T-helper 17 cell (primary cell): ENCODE data around the gene ANO4. TPM values are rescaled to one million over a fixed set of nuclear protein-coding genes. Genes with fewer than 3 reads are reported as not detected.

Source experiments
- ATAC-seq: fragments of 150-1000 bp; cut with Tn5 transposase; 2 replicates; pipeline ENCODE4 v1.10.0; 2021; ENCODE audit warnings: mild to moderate bottlenecking, moderate library complexity
- DNase-seq, 3 donors: peaks; one replicate each; pipeline versions ENCODE4 v3.0.0 to v3.0.0-alpha.2; 2020 to 2021
- H3K9me3 ChIP-seq: one replicate; pipeline ENCODE4 v1.7.0; 2013; ENCODE audit warnings: low read length, mild to moderate bottlenecking; ENCODE audit not compliant: control insufficient read depth, poor library complexity, severe bottlenecking
- H3K27ac Mint-ChIP-seq: one replicate; pipeline ENCODE4 v1.8.0; 2022; ENCODE audit warnings: mild to moderate bottlenecking, moderate library complexity, mixed read lengths
- H3K27me3 Mint-ChIP-seq: one replicate; pipeline ENCODE4 v1.8.0; 2022; ENCODE audit warnings: mixed read lengths
- H3K36me3 Mint-ChIP-seq: one replicate; pipeline ENCODE4 v1.8.0; 2022; ENCODE audit warnings: low read depth, mixed read lengths
- H3K4me1 Mint-ChIP-seq: one replicate; pipeline ENCODE4 v1.8.0; 2022; ENCODE audit warnings: mild to moderate bottlenecking, mixed read lengths
- H3K4me3 Mint-ChIP-seq: one replicate; pipeline ENCODE4 v1.8.0; 2022; ENCODE audit warnings: mild to moderate bottlenecking, moderate library complexity, mixed read lengths
- total RNA-seq, 4 donors: library from RNA in 2 of 4; stranded (reverse) in 2 of 4; gene quantifications; one replicate each; pipeline ENCODE4 v1.2.3 and lab custom pipeline; 2022 to 2026

ANO4 gene
- total RNA-seq, 2 donors from 2014 or later = not detected

DNA sequence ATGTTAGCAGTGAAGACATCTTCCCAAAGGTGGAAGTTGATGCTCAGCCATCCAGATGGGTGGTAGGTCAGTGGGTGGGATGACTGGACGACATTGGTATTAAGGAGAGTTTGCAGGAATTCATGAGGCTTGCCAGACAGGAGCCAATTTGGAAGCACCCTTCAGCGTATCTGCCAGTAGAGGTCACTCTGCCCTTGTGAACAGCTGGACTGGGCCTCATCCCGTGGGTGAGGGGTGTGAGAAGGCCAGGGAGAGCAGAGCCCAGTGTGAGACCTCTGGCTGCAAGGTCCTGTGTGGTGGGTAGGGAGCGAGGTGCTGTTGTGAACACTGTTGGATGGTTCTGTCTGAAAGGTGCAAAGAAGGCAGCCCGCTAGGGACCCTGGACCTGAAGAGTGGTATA, 377.7 kb downstream of the ANO4 start:
- H3K27ac Mint-ChIP-seq = no peak overlapping the region
- DNase-seq (no peak), ATAC-seq (no peak)
- no peak overlapping the region for H3K4me3 Mint-ChIP-seq
- H3K36me3 Mint-ChIP-seq = no peaks in the 10 kb centered on the region
- no peaks in the 10 kb centered on the region for H3K27me3 Mint-ChIP-seq
- no peaks in the 10 kb centered on the region for H3K9me3 ChIP-seq
- H3K4me1 Mint-ChIP-seq = no peaks in the 10 kb centered on the region

DNA sequence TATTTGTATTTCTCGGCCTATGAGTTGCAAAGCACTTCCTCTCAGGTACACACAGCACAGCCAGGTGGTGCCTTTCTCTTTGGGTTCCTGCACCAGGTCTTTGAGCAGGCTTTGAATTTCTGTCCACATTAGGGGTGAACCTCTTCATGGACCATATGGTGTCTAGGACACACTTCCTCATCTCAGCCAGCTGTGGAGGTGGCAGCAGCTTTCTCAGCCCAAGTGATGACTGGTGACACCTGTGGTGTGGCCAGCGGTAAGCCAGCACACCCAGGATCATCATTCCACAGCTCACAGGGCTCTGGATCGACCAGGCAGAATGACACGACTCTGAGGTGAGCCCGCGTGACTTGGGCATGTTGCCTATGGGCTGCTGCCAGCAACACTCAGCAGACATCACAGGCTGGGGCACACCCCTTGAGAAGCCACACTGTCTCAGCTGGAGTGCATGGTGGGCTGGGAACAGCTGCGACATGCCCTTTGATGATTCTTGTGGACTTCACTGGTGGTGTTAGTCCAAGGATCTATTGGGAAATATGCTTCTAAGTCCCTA, 378.7 kb downstream of the ANO4 start:
- ATAC-seq = no peak
- DNase-seq = no peak
- H3K4me3 Mint-ChIP-seq = no peak overlapping the region

DNA sequence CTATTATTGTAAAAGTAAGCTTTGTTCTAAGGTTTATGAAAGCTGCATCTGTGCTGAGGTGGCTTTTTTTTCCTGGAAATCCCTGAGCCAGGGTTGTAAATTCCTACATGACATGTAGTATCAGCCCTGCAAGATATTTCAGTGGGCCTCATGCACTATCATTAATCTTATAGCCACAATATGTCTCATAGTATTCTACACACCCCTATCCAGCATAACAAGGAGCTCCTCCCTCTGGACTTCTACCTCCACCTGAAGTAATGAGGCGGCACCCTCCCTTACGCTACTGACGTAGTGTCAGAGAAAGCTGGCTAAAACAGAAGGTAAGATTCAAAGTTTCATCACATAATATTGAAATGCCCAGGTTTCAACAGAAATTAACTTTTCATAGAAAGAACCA, 380.0 kb downstream of the ANO4 start:
- H3K27ac Mint-ChIP-seq = no peak overlapping the region
- H3K36me3 Mint-ChIP-seq = no peaks in the 10 kb centered on the region
- DNase-seq = no peak
- H3K9me3 ChIP-seq = no peaks in the 10 kb centered on the region
- H3K4me1 Mint-ChIP-seq = no peaks in the 10 kb centered on the region
- peaks cover 5% of the 10 kb centered on the region for H3K27me3 Mint-ChIP-seq
- no peak for ATAC-seq
- H3K4me3 Mint-ChIP-seq = no peak overlapping the region

More for the DNA sequence above, 378.7 kb downstream of the ANO4 start:
- H3K4me1 Mint-ChIP-seq = no peaks in the 10 kb centered on the region
- no peaks in the 10 kb centered on the region for H3K36me3 Mint-ChIP-seq
- H3K27ac Mint-ChIP-seq = no peak overlapping the region
- no peaks in the 10 kb centered on the region for H3K9me3 ChIP-seq
- H3K27me3 Mint-ChIP-seq = no peaks in the 10 kb centered on the region

Other genes with a start within 250 kb of the ANO4 start
- under 1 TPM; 0.44 to 0.47 TPM for gene GAS2L3, start 221.1 kb upstream of the ANO4 start, total RNA-seq